GM21528 (cell line): Measurements from ENCODE around the gene SOX8.
"Not testable (repeated sequence)": the region's sequence is repeated elsewhere in the genome, so short reads cannot be mapped to it uniquely, and the experiment has no call there.

Experiments
- ATAC-seq: cut with Tn5 transposase; IDR thresholded peaks from one replicate; pipeline ENCODE4 v1.9.1; 2021; ENCODE audit warnings: mild to moderate bottlenecking, moderate library complexity; ENCODE audit not compliant: unreplicated experiment, low FRiP score

The SOX8 gene

GRCh38 chr16:981695-982144 lies at the start of gene SOX8:
TSS of gene SOX8 (plus strand) at chr16:981770. CDS start at chr16:981923, 153 bp downstream.
- ATAC-seq = no peak

GRCh38 chr16:932831-933330 lies 48.7 kb upstream of the SOX8 start:
- no peak for ATAC-seq

GRCh38 chr16:933581-933980 lies 48.0 kb upstream of the SOX8 start:
- no peak for ATAC-seq

DNA sequence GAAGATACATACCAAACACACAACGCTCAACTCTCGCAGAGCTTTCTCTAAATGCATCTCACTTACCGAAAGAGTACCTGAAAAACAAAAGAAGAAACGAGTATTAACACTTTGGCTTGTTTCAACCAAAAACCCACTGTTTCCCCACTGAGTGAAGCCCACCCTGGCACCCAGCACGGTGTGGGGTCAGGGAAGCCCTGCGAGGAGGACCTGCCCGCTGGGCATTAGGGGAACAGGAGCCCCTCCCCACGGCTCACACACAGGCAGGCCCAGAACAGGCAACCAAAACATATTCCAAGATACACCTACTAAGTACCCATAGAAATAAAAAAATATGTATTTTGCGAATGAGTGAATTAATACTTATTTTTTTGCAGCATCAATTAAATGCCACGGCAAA lies 47.4 kb upstream of the SOX8 start:
- no peak for ATAC-seq

DNA sequence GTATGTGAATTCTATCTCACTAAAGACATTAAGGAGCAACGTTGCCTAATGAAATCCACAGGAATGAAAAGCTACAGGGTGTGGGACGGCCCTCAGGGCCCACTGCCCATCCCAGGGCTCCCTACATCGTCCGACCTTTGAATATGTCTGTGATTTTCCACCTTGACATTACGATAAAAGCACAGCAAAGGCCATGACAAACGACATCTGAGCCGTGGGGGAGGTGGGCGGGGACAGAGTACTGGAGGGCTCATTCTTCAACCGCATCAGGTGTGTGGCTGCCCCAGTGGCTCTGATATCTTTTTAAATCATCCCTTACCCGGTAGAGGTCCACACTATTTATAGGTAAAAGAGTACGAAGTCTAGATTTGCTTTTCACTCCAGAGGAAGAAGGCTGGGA lies 45.9 kb upstream of the SOX8 start:
- no peak for ATAC-seq

- ATAC-seq = no peak
These were observed 44.3 kb upstream of the SOX8 start for GRCh38 chr16:937311-937710.

DNA sequence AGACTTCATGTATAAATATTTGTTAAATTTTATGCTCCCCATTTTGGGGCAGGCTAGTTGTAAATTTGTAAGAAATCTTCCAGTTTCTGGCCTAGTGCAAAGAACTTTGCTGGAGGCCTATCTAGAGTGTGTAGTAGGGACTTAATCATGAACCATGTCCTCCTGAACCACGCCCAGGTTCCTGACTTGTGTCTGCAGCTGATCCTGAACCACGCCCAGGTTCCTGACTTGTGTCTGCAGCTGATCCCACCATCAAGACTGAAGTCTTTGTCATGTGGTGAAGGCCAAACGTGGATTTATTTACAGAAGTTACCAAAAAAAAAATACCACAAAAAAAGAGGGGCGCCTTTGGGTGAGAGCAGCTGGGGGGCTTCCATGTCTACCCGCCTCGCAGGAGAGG lies 43.8 kb upstream of the SOX8 start:
- no peak for ATAC-seq

- no peak for ATAC-seq
These were observed 43.4 kb upstream of the SOX8 start for GRCh38 chr16:938136-938535.

GRCh38 chr16:938752-939151 lies 42.8 kb upstream of the SOX8 start:
- ATAC-seq = no peak

GRCh38 chr16:939311-939710 lies 42.3 kb upstream of the SOX8 start:
- ATAC-seq = no peak

- no peak for ATAC-seq
These were observed 41.6 kb upstream of the SOX8 start for GRCh38 chr16:939941-940340.

GRCh38 chr16:942436-943060 lies 39.0 kb upstream of the SOX8 start:
- ATAC-seq = no peak

DNA sequence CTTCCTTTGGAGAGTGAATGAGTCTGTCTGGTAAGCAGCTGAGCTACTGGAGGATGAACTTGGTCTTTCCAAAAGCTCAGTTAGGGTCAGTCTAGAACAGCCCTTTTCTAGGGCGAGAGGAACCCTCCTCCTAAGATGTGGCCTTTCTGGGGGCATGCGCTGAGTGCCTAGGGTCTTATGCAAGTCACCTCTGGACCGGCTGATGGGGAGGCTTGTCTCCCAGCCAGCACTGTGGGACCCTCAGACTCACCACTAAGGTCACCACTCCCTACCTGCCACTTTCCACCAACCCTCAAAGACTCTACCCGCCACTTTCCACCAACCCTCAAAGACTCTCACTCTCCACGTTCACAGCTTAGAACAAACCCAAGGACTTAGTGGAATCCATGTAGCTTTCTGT lies 37.6 kb upstream of the SOX8 start:
- ATAC-seq = no peak

DNA sequence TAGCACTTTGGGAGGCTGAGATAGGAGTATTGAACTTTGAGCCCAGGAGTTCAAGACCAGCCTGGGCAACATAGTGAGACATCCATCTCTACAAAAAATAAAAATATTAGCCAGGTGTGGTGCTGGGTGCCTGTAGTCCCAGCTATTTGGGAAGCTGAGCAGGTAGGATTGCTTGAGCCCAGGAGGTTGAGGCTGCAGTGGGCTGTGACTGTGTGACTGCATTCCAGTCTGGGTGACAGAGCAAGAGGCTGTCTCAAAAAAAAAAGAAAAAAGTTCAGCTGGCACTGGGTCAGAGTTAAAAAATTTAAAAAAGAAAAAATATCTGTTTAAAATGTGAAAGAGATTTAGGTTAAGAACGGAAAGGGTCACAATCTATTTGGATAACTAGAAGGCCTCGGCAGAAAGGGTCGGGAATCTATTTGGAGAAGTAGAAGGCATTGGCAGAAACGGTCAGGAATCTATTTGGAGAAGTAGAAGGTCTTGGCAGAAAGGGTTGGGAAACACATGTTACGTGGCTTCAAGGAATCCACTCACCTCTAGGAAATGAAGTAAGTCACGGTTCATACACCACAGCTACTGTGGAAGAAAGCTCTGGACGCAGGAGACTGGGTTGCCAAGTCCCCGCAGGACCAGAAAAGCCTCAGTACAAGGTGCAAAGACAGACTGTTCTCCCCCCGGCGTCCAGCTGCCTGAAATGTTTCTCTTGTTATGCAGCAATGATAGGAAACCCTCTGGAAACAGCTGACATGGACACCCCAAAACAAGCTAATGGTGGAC lies 36.1 kb upstream of the SOX8 start:
- no peak for ATAC-seq

DNA sequence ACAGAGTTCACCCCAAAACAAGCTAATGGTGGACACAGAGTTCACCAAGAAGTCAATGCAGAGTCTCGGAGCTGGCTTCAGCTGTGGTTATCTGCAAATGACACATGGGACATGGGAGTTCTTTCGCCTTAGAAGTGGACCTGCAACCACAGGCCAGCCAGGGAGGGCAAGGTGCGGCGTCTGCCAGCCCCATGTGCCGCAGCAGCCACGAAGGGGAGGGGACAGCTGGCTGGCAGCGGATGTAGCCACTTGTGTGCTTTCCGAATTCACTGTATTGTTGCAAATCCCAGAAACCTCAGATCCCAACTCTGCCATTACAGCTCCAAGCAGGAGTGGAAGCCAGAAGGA lies 35.5 kb upstream of the SOX8 start:
- no peak for ATAC-seq

DNA sequence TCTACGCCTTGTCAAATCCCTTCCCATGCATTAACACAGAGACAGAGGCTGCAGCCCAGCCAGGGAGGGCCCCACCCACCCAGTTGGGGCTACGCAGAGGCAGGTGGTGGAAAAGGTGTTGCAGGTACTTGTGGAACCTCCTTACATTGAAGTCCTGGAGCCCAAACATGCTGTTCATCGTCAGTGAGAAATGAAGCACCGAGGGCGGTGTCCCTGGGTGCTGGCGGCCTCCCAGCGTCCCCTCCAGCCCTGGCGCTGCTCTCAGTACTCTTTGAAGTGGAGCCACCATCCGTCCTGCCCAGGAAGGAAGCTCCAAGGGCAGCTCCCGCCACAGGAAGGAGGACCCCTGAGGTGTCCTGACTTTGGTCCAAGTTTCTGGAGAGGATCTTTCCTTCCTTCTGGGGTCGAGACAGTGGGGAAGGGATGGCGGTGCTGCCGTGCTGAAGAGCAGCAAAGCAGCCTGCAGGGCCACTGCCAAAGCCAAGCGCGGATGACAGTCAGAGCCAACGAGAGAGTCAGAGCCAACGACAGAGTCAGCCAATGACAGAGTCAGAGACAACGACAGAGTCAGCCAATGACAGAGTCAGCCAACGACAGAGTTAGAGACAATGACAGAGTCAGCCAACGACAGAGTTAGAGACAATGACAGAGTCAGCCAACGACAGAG lies 34.2 kb upstream of the SOX8 start:
- no peak for ATAC-seq

DNA sequence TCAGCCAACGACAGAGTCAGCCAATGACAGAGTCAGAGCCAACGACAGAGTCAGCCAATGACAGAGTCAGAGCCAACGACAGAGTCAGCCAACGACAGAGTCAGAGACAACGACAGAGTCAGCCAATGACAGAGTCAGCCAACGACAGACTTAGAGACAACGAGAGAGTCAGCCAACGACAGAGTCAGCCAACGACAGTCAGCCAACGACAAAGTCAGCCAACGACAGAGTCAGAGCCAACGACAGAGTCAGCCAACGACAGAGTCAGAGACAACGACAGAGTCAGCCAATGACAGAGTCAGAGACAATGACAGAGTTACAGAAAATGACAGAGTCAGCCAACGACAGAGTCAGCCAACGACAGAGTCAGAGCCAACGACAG lies 33.7 kb upstream of the SOX8 start:
- not testable (repeated sequence) for ATAC-seq

GRCh38 chr16:948767-949166 lies 32.8 kb upstream of the SOX8 start:
- not testable (repeated sequence) for ATAC-seq

GRCh38 chr16:950733-951573 lies 30.6 kb upstream of the SOX8 start:
- ATAC-seq = not testable (repeated sequence)

- no peak for ATAC-seq
These were observed 29.8 kb upstream of the SOX8 start for GRCh38 chr16:951660-952301.
